Hepatocyte (in vitro differentiated cells): ENCODE measurements around the gene WDR86.

Experiments used
- EZH2 ChIP-seq: fragments of 200-600 bp; sonication (generic); IDR thresholded peaks from 2 replicates; pipeline ENCODE4 v1.6.1; 2016; ENCODE audit warnings: antibody characterized with exemption, mild to moderate bottlenecking, borderline replicate concordance
- TF ChIP-seq, protein P1 (sequence below): fragments of 200-600 bp; sonication (generic); IDR thresholded peaks from 2 replicates; pipeline ENCODE4 v1.5.1; 2016; ENCODE audit warnings: antibody characterized with exemption, mild to moderate bottlenecking; ENCODE audit not compliant: poor library complexity

DNA sequence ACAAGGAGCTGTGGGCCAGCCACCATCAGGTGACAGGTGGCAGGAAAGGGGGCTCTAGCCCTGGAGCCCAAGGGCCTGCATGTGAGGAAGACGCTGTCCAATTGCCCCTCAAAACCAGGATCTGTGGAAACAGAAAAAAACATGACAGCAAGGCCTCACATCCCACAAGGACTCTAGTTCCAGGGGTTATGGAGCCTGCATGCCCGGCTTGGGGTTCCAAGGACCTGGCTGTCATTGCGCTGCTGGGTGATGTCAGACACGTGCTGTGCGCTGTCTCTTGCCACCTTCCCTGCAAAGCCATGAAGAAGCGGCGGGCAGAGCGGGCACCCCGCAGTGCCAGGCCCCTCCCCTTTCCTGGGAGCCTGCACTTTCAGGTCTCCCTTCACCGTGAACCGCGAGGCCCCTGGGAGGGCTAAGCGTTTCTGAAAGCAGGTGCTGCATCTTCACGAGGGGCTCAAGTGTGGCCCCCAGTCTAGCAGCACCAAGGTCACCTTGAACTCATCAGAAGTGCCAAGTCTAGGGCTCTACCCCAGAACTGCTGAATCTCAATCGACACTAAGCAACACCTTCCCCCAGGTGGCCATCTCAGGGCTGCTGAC, 45.2 kb upstream of the WDR86 start:
- TF ChIP-seq EZH2, result no peak
- TF ChIP-seq, protein P1, sequence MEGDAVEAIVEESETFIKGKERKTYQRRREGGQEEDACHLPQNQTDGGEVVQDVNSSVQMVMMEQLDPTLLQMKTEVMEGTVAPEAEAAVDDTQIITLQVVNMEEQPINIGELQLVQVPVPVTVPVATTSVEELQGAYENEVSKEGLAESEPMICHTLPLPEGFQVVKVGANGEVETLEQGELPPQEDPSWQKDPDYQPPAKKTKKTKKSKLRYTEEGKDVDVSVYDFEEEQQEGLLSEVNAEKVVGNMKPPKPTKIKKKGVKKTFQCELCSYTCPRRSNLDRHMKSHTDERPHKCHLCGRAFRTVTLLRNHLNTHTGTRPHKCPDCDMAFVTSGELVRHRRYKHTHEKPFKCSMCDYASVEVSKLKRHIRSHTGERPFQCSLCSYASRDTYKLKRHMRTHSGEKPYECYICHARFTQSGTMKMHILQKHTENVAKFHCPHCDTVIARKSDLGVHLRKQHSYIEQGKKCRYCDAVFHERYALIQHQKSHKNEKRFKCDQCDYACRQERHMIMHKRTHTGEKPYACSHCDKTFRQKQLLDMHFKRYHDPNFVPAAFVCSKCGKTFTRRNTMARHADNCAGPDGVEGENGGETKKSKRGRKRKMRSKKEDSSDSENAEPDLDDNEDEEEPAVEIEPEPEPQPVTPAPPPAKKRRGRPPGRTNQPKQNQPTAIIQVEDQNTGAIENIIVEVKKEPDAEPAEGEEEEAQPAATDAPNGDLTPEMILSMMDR, result no peak
